Measurements from ENCODE around the gene NKX3-2. TPM values are rescaled to one million over a fixed set of nuclear protein-coding genes. Genes with fewer than 3 reads are reported as not detected.

Gene NKX3-2
- total RNA-seq, 1 experiment from 2014 or later, result 0.07 TPM

- intact Hi-C loops (cut with micrococcal nuclease), result loop anchor here (5.0 kb wide), 1 partner anchor 65 kb away; the partner anchor contains the start of gene RAB28
- Histone ChIP-seq H3K27me3 (ENCODE audit: low read length) (peaks cover 25% of the 10 kb centered on the region), H4K20me1 (ENCODE audit: low read length) (no peaks in the 10 kb centered on the region), H2AFZ (ENCODE audit: low read length) (peak overlapping the region; percentile 79; the same call in 1 of the 2 replicates), H3K79me2 (ENCODE audit: low read length) (no peaks in the 10 kb centered on the region), H3K36me3 (ENCODE audit: low read depth, low read length) (no peaks in the 10 kb centered on the region), H3K9me3 (ENCODE audit: low read length) (no peaks in the 10 kb centered on the region), H3K9me2 (replicated peaks; ENCODE audit: low read length) (no peaks in the 10 kb centered on the region), H3F3A (ENCODE audit: low read length, unreplicated experiment) (no peaks in the 10 kb centered on the region), H3K4me3 (ENCODE audit: low read length) (peak overlapping the region; percentile 61), H3K27ac (ENCODE audit: low read length) (no peak overlapping the region), H3K9ac (ENCODE audit: low read length) (no peak overlapping the region), H3K4me1 (ENCODE audit: insufficient read depth, low read length) (peaks cover 8% of the 10 kb centered on the region), H3K4me2 (ENCODE audit: low read length) (peak overlapping the region; percentile 82)
- TF ChIP-seq CTCF (conservative IDR thresholded peaks at IDR 0.05; ENCODE audit: low read depth, low read length) (no peak), EZH2phosphoT487 (IDR thresholded peaks at IDR 0.05; ENCODE audit: borderline replicate concordance, low read length) (no peak), EZH2 (IDR thresholded peaks at IDR 0.05; ENCODE audit: low read length, unreplicated experiment) (no peak)
- ATAC-seq, result no peak
- POLR2A ChIA-PET (ENCODE audit: unreplicated experiment), result no interaction called here
- DNase-seq, result no peak
- CTCF ChIA-PET, result no interaction called here
- no TSS peak for BruUV-seq (replicated peaks)
Measured at GRCh38 chr4:13546941-13547484, 2.7 kb upstream of the NKX3-2 start.

- Histone ChIP-seq H3K27ac (ENCODE audit: low read length) (no peak overlapping the region), H3K4me1 (ENCODE audit: insufficient read depth, low read length) (peaks cover 8% of the 10 kb centered on the region), H3K27me3 (ENCODE audit: low read length) (peaks cover 26% of the 10 kb centered on the region), H3K9ac (ENCODE audit: low read length) (no peak overlapping the region), H3K9me2 (replicated peaks; ENCODE audit: low read length) (no peaks in the 10 kb centered on the region), H3K79me2 (ENCODE audit: low read length) (no peaks in the 10 kb centered on the region), H3K9me3 (ENCODE audit: low read length) (no peaks in the 10 kb centered on the region), H3K36me3 (ENCODE audit: low read depth, low read length) (no peaks in the 10 kb centered on the region), H3K4me3 (ENCODE audit: low read length) (no peak overlapping the region), H2AFZ (ENCODE audit: low read length) (no peak overlapping the region), H3K4me2 (ENCODE audit: low read length) (no peak overlapping the region), H4K20me1 (ENCODE audit: low read length) (no peaks in the 10 kb centered on the region), H3F3A (ENCODE audit: low read length, unreplicated experiment) (no peaks in the 10 kb centered on the region)
- ATAC-seq (no peak), DNase-seq (no peak)
- BruUV-seq (replicated peaks), result no TSS peak
- ChIA-PET POLR2A (ENCODE audit: unreplicated experiment) (no interaction called here), CTCF (no interaction called here)
- intact Hi-C loops (cut with micrococcal nuclease), result loop anchor here (5.0 kb wide), 1 partner anchor 64 kb away; the partner anchor contains the start of gene RAB28
- no peak for TF ChIP-seq EZH2 (IDR thresholded peaks at IDR 0.05; ENCODE audit: low read length, unreplicated experiment)
- TF ChIP-seq CTCF (conservative IDR thresholded peaks at IDR 0.05; ENCODE audit: low read depth, low read length), result no peak
- TF ChIP-seq EZH2phosphoT487 (IDR thresholded peaks at IDR 0.05; ENCODE audit: borderline replicate concordance, low read length), result no peak
Measured at GRCh38 chr4:13546142-13546940, 2.0 kb upstream of the NKX3-2 start.

GRCh38 chr4:13545394-13545808, 1.1 kb upstream of the NKX3-2 start:
- Histone ChIP-seq H3K9ac (ENCODE audit: low read length) (no peak overlapping the region), H3K36me3 (ENCODE audit: low read depth, low read length) (no peaks in the 10 kb centered on the region), H3K27ac (ENCODE audit: low read length) (no peak overlapping the region), H3K4me1 (ENCODE audit: insufficient read depth, low read length) (peaks cover 8% of the 10 kb centered on the region), H3K9me2 (replicated peaks; ENCODE audit: low read length) (no peaks in the 10 kb centered on the region), H3K4me2 (ENCODE audit: low read length) (peak overlapping the region; percentile 95), H3K27me3 (ENCODE audit: low read length) (peaks cover 31% of the 10 kb centered on the region), H2AFZ (ENCODE audit: low read length) (peak overlapping the region; percentile 97), H3K4me3 (ENCODE audit: low read length) (peak overlapping the region; percentile 75), H4K20me1 (ENCODE audit: low read length) (no peaks in the 10 kb centered on the region), H3F3A (ENCODE audit: low read length, unreplicated experiment) (no peaks in the 10 kb centered on the region), H3K9me3 (ENCODE audit: low read length) (no peaks in the 10 kb centered on the region), H3K79me2 (ENCODE audit: low read length) (no peaks in the 10 kb centered on the region)
- intact Hi-C loops (cut with micrococcal nuclease), result loop anchor here (1.0 to 5.0 kb wide), 2 partner anchors 63 to 693 kb away; partner anchors contain the start of gene RAB28
- DNase-seq (no peak), ATAC-seq (no peak)
- TF ChIP-seq CTCF (conservative IDR thresholded peaks at IDR 0.05; ENCODE audit: low read depth, low read length) (no peak), EZH2phosphoT487 (IDR thresholded peaks at IDR 0.05; ENCODE audit: borderline replicate concordance, low read length) (no peak), EZH2 (IDR thresholded peaks at IDR 0.05; ENCODE audit: low read length, unreplicated experiment) (no peak)
- POLR2A ChIA-PET (ENCODE audit: unreplicated experiment), result no interaction called here
- CTCF ChIA-PET, result no interaction called here
- no TSS peak for BruUV-seq (replicated peaks)
